ENCODE measurements around the gene SFT2D3. TPM values are rescaled to one million over a fixed set of nuclear protein-coding genes. Genes with fewer than 3 reads are reported as not detected.

Gene SFT2D3
- total RNA-seq, 3 donors from 2014 or later (not counting 1 experiment from before 2014, with no cell fraction given), result 5.5 to 6.6 (median 6.4) TPM

- no peaks in the 10 kb centered on the region for H3K9me3 Mint-ChIP-seq
- H3K4me3 Mint-ChIP-seq, result no peak overlapping the region
- H3K36me3 Mint-ChIP-seq, result no peaks in the 10 kb centered on the region
- Histone ChIP-seq H3K36me3 (ENCODE audit: control insufficient read depth, insufficient read depth, low read length) (no peaks in the 10 kb centered on the region), H3K27me3 (ENCODE audit: control insufficient read depth, insufficient read depth, low read length) (peaks cover 12% of the 10 kb centered on the region), H3K4me1 (ENCODE audit: control insufficient read depth, insufficient read depth, low read length) (no peaks in the 10 kb centered on the region), H3K4me3 (ENCODE audit: low read length) (no peak overlapping the region), H3K9me3 (ENCODE audit: control insufficient read depth, insufficient read depth, low read length) (no peaks in the 10 kb centered on the region), H3K27ac (ENCODE audit: low read length) (no peak overlapping the region)
- DNase-seq (no peak), ATAC-seq (no peak)
- WGBS (ENCODE audit: insufficient coverage), result 88% methylated on average over 9 of the region's 9 CpGs
- TF ChIP-seq, protein P1, sequence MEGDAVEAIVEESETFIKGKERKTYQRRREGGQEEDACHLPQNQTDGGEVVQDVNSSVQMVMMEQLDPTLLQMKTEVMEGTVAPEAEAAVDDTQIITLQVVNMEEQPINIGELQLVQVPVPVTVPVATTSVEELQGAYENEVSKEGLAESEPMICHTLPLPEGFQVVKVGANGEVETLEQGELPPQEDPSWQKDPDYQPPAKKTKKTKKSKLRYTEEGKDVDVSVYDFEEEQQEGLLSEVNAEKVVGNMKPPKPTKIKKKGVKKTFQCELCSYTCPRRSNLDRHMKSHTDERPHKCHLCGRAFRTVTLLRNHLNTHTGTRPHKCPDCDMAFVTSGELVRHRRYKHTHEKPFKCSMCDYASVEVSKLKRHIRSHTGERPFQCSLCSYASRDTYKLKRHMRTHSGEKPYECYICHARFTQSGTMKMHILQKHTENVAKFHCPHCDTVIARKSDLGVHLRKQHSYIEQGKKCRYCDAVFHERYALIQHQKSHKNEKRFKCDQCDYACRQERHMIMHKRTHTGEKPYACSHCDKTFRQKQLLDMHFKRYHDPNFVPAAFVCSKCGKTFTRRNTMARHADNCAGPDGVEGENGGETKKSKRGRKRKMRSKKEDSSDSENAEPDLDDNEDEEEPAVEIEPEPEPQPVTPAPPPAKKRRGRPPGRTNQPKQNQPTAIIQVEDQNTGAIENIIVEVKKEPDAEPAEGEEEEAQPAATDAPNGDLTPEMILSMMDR (IDR thresholded peaks at IDR 0.05), result no peak
- H3K4me1 Mint-ChIP-seq, result peaks cover 0 to 7% of the 10 kb centered on the region in 2 donors
- intact Hi-C loops (cut with micrococcal nuclease), result no loop called here
- H3K27ac Mint-ChIP-seq, result no peak overlapping the region
- peaks cover 29 to 44% of the 10 kb centered on the region in 2 donors for H3K27me3 Mint-ChIP-seq (ENCODE audit: low read depth in 2 of 2)
Observed at GRCh38 chr2:127662937-127663565, 38.2 kb upstream of the SFT2D3 start.

GRCh38 chr2:127663566-127664064 lies 37.7 kb upstream of the SFT2D3 start:
- H3K4me1 Mint-ChIP-seq, result peaks cover 0 to 7% of the 10 kb centered on the region in 2 donors

DNA sequence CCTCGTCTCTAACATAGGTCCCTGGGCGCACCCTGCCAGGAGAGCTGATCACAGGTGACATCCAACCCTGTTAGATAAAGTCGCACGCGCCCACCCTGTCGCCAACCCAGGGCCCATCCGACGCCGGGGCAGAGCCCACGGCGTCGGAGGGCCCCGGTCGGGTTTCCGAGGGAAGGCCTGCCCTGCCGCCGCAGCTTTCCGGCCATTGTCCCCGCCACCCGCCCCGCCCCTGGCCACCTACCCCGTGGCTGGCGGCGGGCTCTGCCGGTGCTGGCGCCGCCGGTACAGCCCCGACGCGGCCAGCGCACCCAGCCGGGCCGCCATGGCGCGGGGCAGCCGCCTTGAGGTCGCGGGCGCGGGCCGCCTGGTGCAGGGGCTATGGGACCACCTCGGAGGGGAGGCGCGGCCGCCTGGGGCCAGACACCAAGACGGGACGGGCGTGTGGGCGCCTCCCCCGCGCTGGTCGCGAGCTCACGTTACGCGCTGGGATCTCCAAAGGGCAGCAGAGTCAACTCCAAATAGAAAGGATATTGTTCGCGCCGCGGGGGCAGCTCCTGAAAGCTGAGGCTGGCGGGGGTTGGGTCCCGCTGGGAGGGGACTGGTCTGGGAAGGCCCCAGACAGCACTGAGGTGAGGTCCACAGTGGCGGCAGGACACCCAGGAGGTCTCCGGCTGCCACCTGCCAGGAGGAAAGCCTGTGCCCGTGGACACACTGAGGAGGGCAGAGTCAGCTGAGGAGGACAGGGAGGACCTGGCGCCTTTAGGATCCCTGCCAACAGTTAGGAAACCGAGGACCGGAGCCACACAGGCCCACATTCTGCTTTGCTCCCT lies 37.0 kb upstream of the SFT2D3 start:
- no peaks in the 10 kb centered on the region for H3K36me3 Mint-ChIP-seq
- WGBS (ENCODE audit: insufficient coverage), result 20% methylated on average over 69 of the region's 69 CpGs
- Histone ChIP-seq H3K36me3 (ENCODE audit: control insufficient read depth, insufficient read depth, low read length) (no peaks in the 10 kb centered on the region), H3K4me1 (ENCODE audit: control insufficient read depth, insufficient read depth, low read length) (no peaks in the 10 kb centered on the region), H3K27ac (ENCODE audit: low read length) (no peak overlapping the region), H3K27me3 (ENCODE audit: control insufficient read depth, insufficient read depth, low read length) (peaks cover 12% of the 10 kb centered on the region), H3K9me3 (ENCODE audit: control insufficient read depth, insufficient read depth, low read length) (no peaks in the 10 kb centered on the region), H3K4me3 (ENCODE audit: low read length) (no peak overlapping the region)
- TF ChIP-seq, protein P1 (IDR thresholded peaks at IDR 0.05), result no peak
- no peak overlapping the region for H3K27ac Mint-ChIP-seq
- intact Hi-C loops (cut with micrococcal nuclease), result no loop called here
- DNase-seq (no peak), ATAC-seq (no peak)
- no peaks in the 10 kb centered on the region for H3K9me3 Mint-ChIP-seq
- H3K27me3 Mint-ChIP-seq (ENCODE audit: low read depth in 2 of 2), result peaks cover 34 to 49% of the 10 kb centered on the region in 2 donors
- H3K4me1 Mint-ChIP-seq, result peaks cover 0 to 7% of the 10 kb centered on the region in 2 donors
- H3K4me3 Mint-ChIP-seq, result no peak overlapping the region

More at GRCh38 chr2:127663566-127664064, 37.7 kb upstream of the SFT2D3 start:
- no peaks in the 10 kb centered on the region for H3K36me3 ChIP-seq (ENCODE audit: control insufficient read depth, insufficient read depth, low read length)
- H3K4me1 ChIP-seq (ENCODE audit: control insufficient read depth, insufficient read depth, low read length), result no peaks in the 10 kb centered on the region
- intact Hi-C loops (cut with micrococcal nuclease), result no loop called here
- WGBS (ENCODE audit: insufficient coverage), result 84% methylated on average over 6 of the region's 6 CpGs
- Mint-ChIP-seq H3K27me3 (ENCODE audit: low read depth in 2 of 2) (peaks cover 29 to 44% of the 10 kb centered on the region in 2 donors), H3K9me3 (no peaks in the 10 kb centered on the region), H3K27ac (no peak overlapping the region), H3K36me3 (no peaks in the 10 kb centered on the region), H3K4me3 (no peak overlapping the region)
- ATAC-seq (peak in 1 of 3 donors; percentile 15), DNase-seq (no peak)
- no peak overlapping the region for H3K27ac ChIP-seq (ENCODE audit: low read length)
- TF ChIP-seq, protein P1 (IDR thresholded peaks at IDR 0.05), result no peak
- no peak overlapping the region for H3K4me3 ChIP-seq (ENCODE audit: low read length)
- H3K27me3 ChIP-seq (ENCODE audit: control insufficient read depth, insufficient read depth, low read length), result peaks cover 12% of the 10 kb centered on the region
- no peaks in the 10 kb centered on the region for H3K9me3 ChIP-seq (ENCODE audit: control insufficient read depth, insufficient read depth, low read length)
